GM12878 (cell line): ENCODE measurements around the gene DAPK2. TPM values are rescaled to one million over a fixed set of nuclear protein-coding genes. Genes with fewer than 3 reads are reported as not detected.

Source experiments
- ATAC-seq: fragments of 200-7000 bp; cut with Tn5 transposase; 3 replicates; pipeline ENCODE4 v1.9.1; 2020; ENCODE audit warnings: mild to moderate bottlenecking, moderate library complexity
- BruUV-seq: library from RNA; stranded (reverse); fragments of 400-500 nt; replicated peaks from 2 replicates; lab custom pipeline; 2021; lab: Mats Ljungman, UMichigan
- CTCF ChIA-PET: fragments of 300-600 bp; sonication (Branson Sonifier 250); formaldehyde crosslinking; extraction: SDS; loops from one replicate; lab custom pipeline; 2021; ENCODE audit warnings: inconsistent platforms; lab: Yijun Ruan, JAX
- POLR2A ChIA-PET: fragments of 350-600 bp; formaldehyde crosslinking; extraction: SDS; loops from one replicate; lab custom pipeline; 2021; ENCODE audit warnings: inconsistent platforms; lab: Charles Lee
- RAD21 ChIA-PET: fragments of 300-600 bp; sonication (Branson Sonifier 250); formaldehyde crosslinking; loops from one replicate; lab custom pipeline; 2023; ENCODE audit warnings: antibody characterized with exemption; ENCODE audit not compliant: unreplicated experiment; lab: Charles Lee
- SMC1A ChIA-PET: fragments of 300-600 bp; sonication (Branson Sonifier 250); formaldehyde crosslinking; loops from one replicate; lab custom pipeline; 2023; ENCODE audit not compliant: unreplicated experiment, uncharacterized antibody; lab: Charles Lee
- DNase-seq: peaks from one replicate; pipeline ENCODE4 v3.0.0-alpha.2; 2011; ENCODE audit warnings: low read depth, low spot score
- FAIRE-seq: peaks from 3 replicates; lab custom pipeline; 2011; peaks lifted over from hg19 to GRCh38; lab: Jason Lieb, UNC
- H2AFZ ChIP-seq: 2 replicates; pipeline ENCODE4 v1.6.0; 2011; ENCODE audit warnings: low read depth, low read length, control low read depth; ENCODE audit not compliant: control insufficient read depth
- H3K27ac ChIP-seq: 2 replicates; pipeline ENCODE4 v1.5.1; 2011; ENCODE audit warnings: control low read depth; ENCODE audit not compliant: control insufficient read depth, insufficient read depth
- H3K27me3 ChIP-seq, 2 experiments: replicated peaks in 1 of 2; 2 replicates each; pipeline versions ENCODE4 v1.6.0 to v1.6.1; 2011; ENCODE audit warnings: low read length in 1 of 2; ENCODE audit not compliant: control insufficient read depth in 2 of 2, insufficient read depth in 2 of 2
- H3K36me3 ChIP-seq, 2 experiments: 2 replicates each; pipeline ENCODE4 v1.5.1; 2011; ENCODE audit warnings: low read length in 1 of 2; ENCODE audit not compliant: control insufficient read depth in 2 of 2, insufficient read depth in 2 of 2
- H3K4me1 ChIP-seq: 2 replicates; pipeline ENCODE4 v1.6.1; 2011; ENCODE audit warnings: mild to moderate bottlenecking, low read length, moderate library complexity, mixed read lengths; ENCODE audit not compliant: control insufficient read depth, insufficient read depth
- H3K4me2 ChIP-seq: 2 replicates; pipeline ENCODE4 v1.6.0; 2011; ENCODE audit warnings: control low read depth; ENCODE audit not compliant: control insufficient read depth, insufficient read depth
- H3K4me3 ChIP-seq: fragments of 200-600 bp; sonication (generic); 2 replicates; pipeline ENCODE4 v1.5.1; 2016
- H3K79me2 ChIP-seq: 2 replicates; pipeline ENCODE4 v1.6.0; 2011; ENCODE audit warnings: low read length; ENCODE audit not compliant: control insufficient read depth, insufficient read depth
- H3K9ac ChIP-seq: 2 replicates; pipeline ENCODE4 v1.8.0; 2011; ENCODE audit warnings: low read length, control low read depth, mixed read lengths; ENCODE audit not compliant: control insufficient read depth, insufficient read depth
- H3K9me3 ChIP-seq: replicated peaks from 3 replicates; pipeline ENCODE4 v1.5.1; 2011; ENCODE audit warnings: mild to moderate bottlenecking, low read length; ENCODE audit not compliant: control insufficient read depth, insufficient read depth
- H4K20me1 ChIP-seq: 2 replicates; pipeline ENCODE4 v1.6.0; 2011; ENCODE audit not compliant: control insufficient read depth, insufficient read depth
- DPF2 ChIP-seq: fragments of 450-650 bp; IDR thresholded peaks from 2 replicates; pipeline ENCODE4 v1.6.1; 2017; ENCODE audit warnings: mild to moderate bottlenecking
- E2F8 ChIP-seq: fragments of 450-650 bp; IDR thresholded peaks from 2 replicates; pipeline ENCODE4 v1.6.1; 2018; ENCODE audit warnings: mild to moderate bottlenecking, low read depth, moderate library complexity; ENCODE audit not compliant: partially characterized antibody
- EGR1 ChIP-seq, 2 experiments: IDR thresholded peaks; 1 replicate in 1 of 2; 2 replicates in 1 of 2; pipeline ENCODE4 v1.6.1; 2011 to 2012; ENCODE audit warnings: low read depth in 2 of 2, low read length in 2 of 2, borderline replicate concordance in 1 of 2, mild to moderate bottlenecking in 1 of 2, moderate library complexity in 1 of 2
- EP300 ChIP-seq, 2 experiments: fragments of 150-350 bp in 1 of 2; IDR thresholded peaks; 2 replicates each; pipeline ENCODE4 v1.6.1; 2011 to 2012; ENCODE audit warnings: low read depth in 2 of 2, low read length in 2 of 2, borderline replicate concordance in 1 of 2, improper control_type of control experiment in 1 of 2, inconsistent platforms in 1 of 2; ENCODE audit not compliant: control insufficient read depth in 1 of 2
- JUNB ChIP-seq: IDR thresholded peaks from 2 replicates; pipeline ENCODE4 v1.6.1; 2016; ENCODE audit warnings: antibody characterized with exemption, mild to moderate bottlenecking
- MLLT1 ChIP-seq: fragments of 450-650 bp; IDR thresholded peaks from 2 replicates; pipeline ENCODE4 v1.6.1; 2016; ENCODE audit warnings: mild to moderate bottlenecking
- NFXL1 ChIP-seq: fragments of 450-650 bp; IDR thresholded peaks from 2 replicates; pipeline ENCODE4 v1.6.1; 2017; ENCODE audit warnings: antibody characterized with exemption, mild to moderate bottlenecking, borderline replicate concordance
- ZNF384 ChIP-seq: IDR thresholded peaks from 2 replicates; pipeline ENCODE4 v1.6.1; 2012; ENCODE audit warnings: low read depth, mild to moderate bottlenecking, low read length, improper control_type of control experiment, borderline replicate concordance
- ZNF592 ChIP-seq: fragments of 450-650 bp; IDR thresholded peaks from 2 replicates; pipeline ENCODE4 v1.6.1; 2017; ENCODE audit warnings: mild to moderate bottlenecking, moderate library complexity
- WGBS: methylation state at CpG from one replicate; pipeline ENCODE4 v1.1.6; 2016; ENCODE audit warnings: low lambda C conversion rate; ENCODE audit not compliant: insufficient replicate concordance, insufficient coverage; ENCODE audit errors: missing lambda C conversion rate; 5-methylcytosine and 5-hydroxymethylcytosine counted together
- in situ Hi-C: fragments of 300-500 bp; cut with MboI; formaldehyde crosslinking; loops from 9 replicates; pipeline ENCODE4 v1.14.3; 2018; ENCODE audit warnings: mixed read lengths
- intact Hi-C: fragments of 100-400 bp; cut with micrococcal nuclease; formaldehyde crosslinking; loops from one replicate; pipeline ENCODE4 v1.14.2; 2022; ENCODE audit not compliant: unreplicated experiment
- polyA plus RNA-seq, 11 experiments: library from polyadenylated mRNA; depleted of rRNA in 4 of 11; unstranded in 6 of 11; stranded (reverse) in 5 of 11; fragments of >200 nt; fragmentation: Nextera tagmentation in 4 of 11; fragmentation: Illumina TruSeq in 1 of 11; extraction: Ambion mirVana in 4 of 11; extraction: Trizol in 1 of 11; gene quantifications; 1 replicate in 1 of 11; 2 replicates in 10 of 11; pipeline versions ENCODE4 v1.2.1 to v1.2.3, GENCODE V29; 2011 to 2016; ENCODE audit warnings: inconsistent platforms in 2 of 11, missing spikeins in 2 of 11, low read depth in 1 of 11
- total RNA-seq, 4 experiments: library from RNA; depleted of rRNA in 3 of 4; stranded (reverse); fragments of >200 nt in 3 of 4; fragmentation: Illumina TruSeq in 1 of 4; extraction: Trizol in 1 of 4; gene quantifications; 2 replicates each; pipeline versions ENCODE4 v1.2.1 to v1.2.3, GENCODE V29; 2013 to 2021

DAPK2 gene
- total and polyA plus RNA-seq, 10 of the 15 experiments (the other 5 are each of a cell fraction or from before 2014, with no cell fraction given) = 0.69 to 8.4 (median 4.1) TPM

GRCh38 chr15:64034519-64034918, 11.8 kb downstream of the DAPK2 start:
- in situ Hi-C loops (no loop called here), intact Hi-C loops (no loop called here)
- H3K36me3 ChIP-seq = no peaks in the 10 kb centered on the region; a peak in 2 of 4 replicates
- H3K27me3 ChIP-seq = no peaks in the 10 kb centered on the region
- RAD21 ChIA-PET = no interaction called here
- no peaks in the 10 kb centered on the region; the same call in 1 of the 2 replicates for H3K4me1 ChIP-seq
- CTCF ChIA-PET = interaction anchor here (0.5 kb wide), 1 partner anchor 383 kb away, joined by 3 read pairs; no protein-coding TSS in a partner anchor
- DNase-seq (no peak), FAIRE-seq (no peak), ATAC-seq (no peak)
- no peak overlapping the region for H3K9ac ChIP-seq
- 41% methylated on average over 4 of the region's 4 CpGs for WGBS
- POLR2A ChIA-PET = interaction anchor here (0.6 kb wide), 1 partner anchor 49 kb away, joined by 3 read pairs; no protein-coding TSS in a partner anchor
- BruUV-seq = no TSS peak
- no peak overlapping the region for H3K4me3 ChIP-seq
- no peaks in the 10 kb centered on the region for H3K9me3 ChIP-seq
- no peaks in the 10 kb centered on the region for H4K20me1 ChIP-seq
- SMC1A ChIA-PET = no interaction called here
- H3K4me2 ChIP-seq = no peak overlapping the region
- H3K27ac ChIP-seq = no peak overlapping the region
- H2AFZ ChIP-seq = no peak overlapping the region
- no peaks in the 10 kb centered on the region; the same call in 1 of the 2 replicates for H3K79me2 ChIP-seq
- TF ChIP-seq MLLT1 = no peak
- no peak for TF ChIP-seq DPF2
- no peak for TF ChIP-seq NFXL1
- TF ChIP-seq ZNF592 = no peak
- TF ChIP-seq ZNF384 = no peak
- no peak for TF ChIP-seq E2F8
- TF ChIP-seq EP300 (IDR thresholded peaks at IDR 0.05; ENCODE audit: borderline replicate concordance in 1 of 2, control insufficient read depth in 1 of 2, low read depth in 2 of 2, low read length in 2 of 2) = no peak
- no peak for TF ChIP-seq EGR1 (IDR thresholded peaks at IDR 0.05; ENCODE audit: borderline replicate concordance in 1 of 2, low read depth in 2 of 2, low read length in 2 of 2)
- no peak for TF ChIP-seq JUNB
